ENCODE results near the gene UNC93B1.

The UNC93B1 gene

DNA sequence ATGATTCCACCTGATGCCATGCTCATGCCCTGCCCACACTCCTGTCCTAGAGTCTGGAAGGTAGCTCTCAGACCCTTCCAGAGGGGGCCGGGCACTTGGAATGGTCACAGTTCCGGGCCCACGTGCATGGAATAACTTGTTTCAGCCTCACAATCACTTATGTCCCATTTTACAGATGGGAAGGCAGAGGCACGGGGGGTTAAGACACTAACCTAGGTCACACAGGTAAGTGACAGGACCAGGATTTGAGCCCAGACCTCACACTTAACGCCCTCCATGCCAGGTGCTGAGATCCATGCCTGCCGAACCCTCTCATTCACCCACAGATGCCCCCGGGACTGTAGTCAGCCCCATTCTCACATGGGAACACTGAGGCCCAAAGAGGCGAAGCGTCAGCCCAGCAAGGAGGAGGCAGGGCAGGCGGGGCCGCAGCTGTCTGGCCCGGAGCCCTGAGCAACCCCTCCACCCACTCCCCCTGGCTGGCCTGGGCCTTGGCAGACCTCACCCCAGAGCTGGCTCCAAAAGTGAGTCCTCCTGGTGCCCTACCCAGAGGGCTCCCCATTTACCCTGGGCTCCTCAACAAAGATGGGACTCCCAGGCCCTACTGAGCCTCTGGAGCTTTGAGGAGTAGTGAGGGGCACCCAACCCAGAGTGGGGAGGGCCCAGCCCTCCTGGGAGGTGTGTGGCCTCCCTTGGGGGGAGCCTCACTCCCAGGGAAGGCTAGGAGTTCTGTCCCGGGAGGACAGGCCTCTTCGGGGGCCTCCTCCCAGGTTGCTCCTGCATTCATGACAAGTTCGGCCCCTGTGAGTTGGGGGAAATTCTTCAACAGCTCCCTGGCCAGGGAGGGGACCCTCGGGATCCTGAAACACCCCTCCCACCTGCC lies 3.8 kb upstream of the UNC93B1 start:
- Histone ChIP-seq H3K14ac (ENCODE audit: low read length) (no peak overlapping the region), H3K9ac (ENCODE audit: low read depth, low read length, poor library complexity) (no peak overlapping the region), H3K4me3 (ENCODE audit: low read length in 2 of 2) (no peak overlapping the region), H2AFZ (ENCODE audit: low read length) (no peak overlapping the region), H3K36me3 (replicated peaks in 1 of 2; ENCODE audit: control insufficient read depth in 2 of 2, insufficient read depth in 2 of 2, low read length in 2 of 2) (no peaks in the 10 kb centered on the region), H3K18ac (ENCODE audit: low read length) (peak overlapping the region; percentile 53), H4K91ac (ENCODE audit: low read depth, low read length, poor library complexity) (no peak overlapping the region), H3K27ac (replicated peaks; ENCODE audit: low read length) (no peak overlapping the region), H2AK5ac (ENCODE audit: low read depth, low read length) (peak overlapping the region; percentile 77), H4K8ac (ENCODE audit: low read depth, low read length) (no peak overlapping the region), H2BK120ac (ENCODE audit: low read depth, low read length) (no peak overlapping the region), H3K23ac (ENCODE audit: low read depth, low read length, poor library complexity) (no peak overlapping the region), H2BK12ac (ENCODE audit: low read length) (no peak overlapping the region), H3K9me3 (replicated peaks in 1 of 2; ENCODE audit: control insufficient read depth in 2 of 2, insufficient read depth in 1 of 2, low read depth in 1 of 2, low read length in 2 of 2) (no peaks in the 10 kb centered on the region), H3K4me2 (ENCODE audit: insufficient read depth, low read length, poor library complexity, severe bottlenecking) (no peak overlapping the region), H3K4ac (ENCODE audit: low read length) (no peak overlapping the region), H2BK5ac (ENCODE audit: low read length) (no peak overlapping the region), H3K27me3 (ENCODE audit: control insufficient read depth in 3 of 3, insufficient read depth in 3 of 3, low read depth in 1 of 3, low read length in 3 of 3) (peaks cover 0 to 10% (median 0%) of the 10 kb centered on the region in 3 experiments), H3K79me1 (ENCODE audit: low read depth, low read length) (peaks cover 6% of the 10 kb centered on the region), H2BK15ac (ENCODE audit: low read length) (peak overlapping the region; percentile 45), H3K4me1 (ENCODE audit: control insufficient read depth in 2 of 2, insufficient read depth in 1 of 2, low read depth in 1 of 2, low read length in 2 of 2) (peaks cover 15 to 34% of the 10 kb centered on the region in 2 donors)
- DNase-seq (ENCODE audit: low spot score), result no peak
- WGBS, 2 donors (ENCODE audit: extremely low coverage in 2 of 2, insufficient read length in 2 of 2, insufficient replicate concordance in 1 of 2), result no CpG with 5 or more reads among the region's 16 CpGs

DNA sequence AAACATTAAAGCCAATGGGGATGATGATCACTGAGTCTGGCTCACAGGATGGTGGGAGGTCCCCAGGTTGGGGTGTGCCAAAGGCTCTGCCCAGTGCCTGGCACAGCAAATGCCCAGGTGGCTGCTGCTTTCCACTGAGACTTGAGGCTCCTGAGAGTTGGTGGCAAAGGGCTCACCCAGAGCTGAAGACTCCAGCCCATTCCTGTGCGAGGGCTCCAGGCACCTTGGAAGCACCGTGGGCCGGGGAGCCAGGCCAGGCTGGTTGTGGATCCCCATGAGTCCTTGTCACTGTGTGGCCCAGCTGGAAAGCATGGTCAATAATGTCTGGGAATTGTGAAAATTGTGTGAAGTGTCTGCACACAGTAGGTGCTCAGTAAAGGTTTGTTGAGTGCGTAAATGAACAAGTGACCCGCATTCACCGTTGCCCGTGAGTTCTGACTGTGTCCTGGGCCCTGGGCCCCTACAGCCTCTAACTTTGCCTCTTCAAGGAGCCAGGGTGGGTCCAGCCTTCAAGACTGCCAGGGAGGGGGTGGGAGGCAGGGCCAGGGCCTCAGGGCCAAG lies 2.8 kb upstream of the UNC93B1 start:
- peaks cover 0 to 12% (median 0%) of the 10 kb centered on the region in 3 experiments for H3K27me3 ChIP-seq (ENCODE audit: control insufficient read depth in 3 of 3, insufficient read depth in 3 of 3, low read depth in 1 of 3, low read length in 3 of 3)
- H3K14ac ChIP-seq (ENCODE audit: low read length), result no peak overlapping the region
- no peak overlapping the region for H4K91ac ChIP-seq (ENCODE audit: low read depth, low read length, poor library complexity)
- H3K9ac ChIP-seq (ENCODE audit: low read depth, low read length, poor library complexity), result no peak overlapping the region
- H3K18ac ChIP-seq (ENCODE audit: low read length), result peak overlapping the region; percentile 6
- H2BK120ac ChIP-seq (ENCODE audit: low read depth, low read length), result no peak overlapping the region
- H3K4ac ChIP-seq (ENCODE audit: low read length), result no peak overlapping the region
- WGBS, 2 donors (ENCODE audit: extremely low coverage in 2 of 2, insufficient read length in 2 of 2, insufficient replicate concordance in 1 of 2), result no CpG with 5 or more reads among the region's 7 CpGs
- peaks cover 15 to 27% of the 10 kb centered on the region in 2 donors for H3K4me1 ChIP-seq (ENCODE audit: control insufficient read depth in 2 of 2, insufficient read depth in 1 of 2, low read depth in 1 of 2, low read length in 2 of 2)
- H3K27ac ChIP-seq (replicated peaks; ENCODE audit: low read length), result no peak overlapping the region
- H2BK12ac ChIP-seq (ENCODE audit: low read length), result no peak overlapping the region
- no peak overlapping the region for H3K23ac ChIP-seq (ENCODE audit: low read depth, low read length, poor library complexity)
- no peaks in the 10 kb centered on the region for H3K9me3 ChIP-seq (replicated peaks in 1 of 2; ENCODE audit: control insufficient read depth in 2 of 2, insufficient read depth in 1 of 2, low read depth in 1 of 2, low read length in 2 of 2)
- no peak overlapping the region for H3K4me2 ChIP-seq (ENCODE audit: insufficient read depth, low read length, poor library complexity, severe bottlenecking)
- no peak overlapping the region for H2BK15ac ChIP-seq (ENCODE audit: low read length)
- H4K8ac ChIP-seq (ENCODE audit: low read depth, low read length), result no peak overlapping the region
- peaks cover 6% of the 10 kb centered on the region for H3K79me1 ChIP-seq (ENCODE audit: low read depth, low read length)
- no peaks in the 10 kb centered on the region for H3K36me3 ChIP-seq (replicated peaks in 1 of 2; ENCODE audit: control insufficient read depth in 2 of 2, insufficient read depth in 2 of 2, low read length in 2 of 2)
- no peak overlapping the region for H3K4me3 ChIP-seq (ENCODE audit: low read length in 2 of 2)
- DNase-seq (ENCODE audit: low spot score), result no peak
- peak overlapping the region; percentile 69 for H2AK5ac ChIP-seq (ENCODE audit: low read depth, low read length)
- H2AFZ ChIP-seq (ENCODE audit: low read length), result no peak overlapping the region
- H2BK5ac ChIP-seq (ENCODE audit: low read length), result no peak overlapping the region

DNA sequence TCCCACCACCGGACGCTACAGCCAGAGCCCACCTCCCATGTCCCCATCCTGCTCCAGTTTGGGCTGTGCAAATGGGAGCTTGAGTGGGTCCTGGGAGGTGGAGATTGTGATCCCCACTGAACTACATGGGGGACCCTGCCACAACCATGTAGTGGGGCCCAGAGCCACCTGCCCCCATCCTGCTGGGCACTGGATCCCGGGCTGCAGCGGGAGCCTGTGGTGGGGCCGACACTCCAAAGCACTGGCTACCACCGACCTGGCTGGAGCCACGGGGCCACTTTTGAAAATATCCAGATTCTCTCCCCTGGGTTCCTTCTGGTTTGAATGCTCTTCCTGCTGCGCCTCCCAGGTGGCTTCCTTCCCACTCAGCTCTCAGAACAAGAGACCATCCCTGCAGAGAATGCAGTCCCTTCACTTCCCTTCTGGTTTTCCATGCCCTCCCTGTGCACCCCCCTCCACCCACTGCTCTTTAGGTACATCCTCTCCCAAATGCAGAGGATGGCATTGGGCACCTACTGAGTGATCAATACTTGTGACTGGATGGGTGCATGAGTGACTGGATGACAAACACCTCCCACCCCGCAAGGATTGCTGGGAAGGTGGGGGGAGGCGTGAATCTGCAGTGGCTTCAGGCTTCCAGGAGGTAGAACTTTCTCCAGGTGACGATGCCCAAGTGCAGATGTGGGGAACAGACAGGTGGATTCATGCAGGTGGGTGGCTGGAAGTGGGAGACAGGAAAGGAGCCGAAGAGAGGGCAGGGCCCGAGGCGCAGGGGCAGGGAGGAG lies 846 bp upstream of the UNC93B1 start:
- Histone ChIP-seq H2BK15ac (ENCODE audit: low read length) (peak overlapping the region; percentile 100), H3K27me3 (ENCODE audit: control insufficient read depth in 3 of 3, insufficient read depth in 3 of 3, low read depth in 1 of 3, low read length in 3 of 3) (peaks cover 0 to 12% (median 0%) of the 10 kb centered on the region in 3 experiments), H3K27ac (replicated peaks; ENCODE audit: low read length) (no peak overlapping the region), H3K79me1 (ENCODE audit: low read depth, low read length) (peaks cover 6% of the 10 kb centered on the region), H3K4me3 (ENCODE audit: low read length in 2 of 2) (peak overlapping the region; percentile 37 to 86), H4K91ac (ENCODE audit: low read depth, low read length, poor library complexity) (peak overlapping the region; percentile 53), H3K9ac (ENCODE audit: low read depth, low read length, poor library complexity) (peak overlapping the region; percentile 30), H2BK120ac (ENCODE audit: low read depth, low read length) (peak overlapping the region; percentile 91), H2BK5ac (ENCODE audit: low read length) (no peak overlapping the region), H3K4me2 (ENCODE audit: insufficient read depth, low read length, poor library complexity, severe bottlenecking) (no peak overlapping the region), H3K4me1 (ENCODE audit: control insufficient read depth in 2 of 2, insufficient read depth in 1 of 2, low read depth in 1 of 2, low read length in 2 of 2) (peaks cover 10 to 14% of the 10 kb centered on the region in 2 donors), H3K9me3 (replicated peaks in 1 of 2; ENCODE audit: control insufficient read depth in 2 of 2, insufficient read depth in 1 of 2, low read depth in 1 of 2, low read length in 2 of 2) (no peaks in the 10 kb centered on the region), H3K23ac (ENCODE audit: low read depth, low read length, poor library complexity) (peak overlapping the region; percentile 95), H3K36me3 (replicated peaks in 1 of 2; ENCODE audit: control insufficient read depth in 2 of 2, insufficient read depth in 2 of 2, low read length in 2 of 2) (no peaks in the 10 kb centered on the region), H3K18ac (ENCODE audit: low read length) (peak overlapping the region; percentile 89), H4K8ac (ENCODE audit: low read depth, low read length) (peak overlapping the region; percentile 65), H2AFZ (ENCODE audit: low read length) (peak overlapping the region; percentile 71), H2BK12ac (ENCODE audit: low read length) (peak overlapping the region; percentile 99), H2AK5ac (ENCODE audit: low read depth, low read length) (peak overlapping the region; percentile 97), H3K14ac (ENCODE audit: low read length) (peak overlapping the region; percentile 89), H3K4ac (ENCODE audit: low read length) (peak overlapping the region; percentile 58)
- WGBS, 2 donors (ENCODE audit: extremely low coverage in 2 of 2, insufficient read length in 2 of 2, insufficient replicate concordance in 1 of 2), result no CpG with 5 or more reads among the region's 14 CpGs
- DNase-seq (ENCODE audit: low spot score), result no peak
